ENCODE results near the gene TRIP10.

GRCh38 chr19:6716610-6716970, 22.9 kb upstream of the TRIP10 start:
- no peak for TF ChIP-seq CTCF (conservative IDR thresholded peaks at IDR 0.05 in 1 of 2, IDR thresholded peaks at IDR 0.05 in 1 of 2; ENCODE audit: extremely low read depth in 1 of 2, insufficient read depth in 1 of 2, low read depth in 1 of 2, low read length in 2 of 2)
- no peak for TF ChIP-seq EZH2 (IDR thresholded peaks at IDR 0.05; ENCODE audit: borderline replicate concordance, low read length)
